PC-3 (cell line): ENCODE data around the gene CEP63. TPM values are rescaled to one million over a fixed set of nuclear protein-coding genes. Genes with fewer than 3 reads are reported as not detected.

Source experiments
- ATAC-seq: fragments of 200-7000 bp; cut with Tn5 transposase; 2 replicates; pipeline ENCODE4 v1.9.1; 2020; ENCODE audit warnings: mild to moderate bottlenecking, moderate library complexity
- BruUV-seq: library from RNA; stranded (reverse); fragments of 400-500 nt; replicated peaks from 2 replicates; lab custom pipeline; 2021; lab: Mats Ljungman, UMichigan
- CTCF ChIA-PET: fragments of 300-600 bp; sonication (Branson Sonifier 250); formaldehyde crosslinking; loops from one replicate; lab custom pipeline; 2022; ENCODE audit warnings: antibody characterized with exemption; lab: Charles Lee
- POLR2A ChIA-PET: fragments of 300-600 bp; sonication (Branson Sonifier 250); formaldehyde crosslinking; loops from one replicate; lab custom pipeline; 2022; ENCODE audit warnings: antibody characterized with exemption; ENCODE audit not compliant: unreplicated experiment; lab: Charles Lee
- DNase-seq: peaks from one replicate; pipeline ENCODE4 v3.0.0-alpha.2; 2015
- H2AFZ ChIP-seq: fragments of 300-600 bp; sonication (generic); 2 replicates; pipeline ENCODE4 v1.6.0; 2016; ENCODE audit warnings: antibody characterized with exemption, low read length
- H3F3A ChIP-seq: fragments of 300-600 bp; sonication (generic); one replicate; pipeline ENCODE4 v1.6.0; 2017; ENCODE audit warnings: antibody characterized with exemption, low read length, control low read depth, mild to moderate bottlenecking; ENCODE audit not compliant: unreplicated experiment
- H3K27ac ChIP-seq: fragments of 300-600 bp; sonication (generic); 2 replicates; pipeline ENCODE4 v1.5.1; 2016; ENCODE audit warnings: mild to moderate bottlenecking, low read length
- H3K27me3 ChIP-seq: fragments of 300-600 bp; sonication (generic); 2 replicates; pipeline ENCODE4 v1.6.1; 2016; ENCODE audit warnings: low read length, mixed read lengths
- H3K36me3 ChIP-seq: fragments of 300-600 bp; sonication (generic); 2 replicates; pipeline ENCODE4 v1.6.1; 2016; ENCODE audit warnings: low read depth, mixed run types, low read length, mixed read lengths
- H3K4me1 ChIP-seq: fragments of 300-600 bp; sonication (generic); 2 replicates; pipeline ENCODE4 v1.5.1; 2016; ENCODE audit warnings: low read length; ENCODE audit not compliant: insufficient read depth
- H3K4me2 ChIP-seq: fragments of 300-600 bp; sonication (generic); 2 replicates; pipeline ENCODE4 v1.6.0; 2016; ENCODE audit warnings: low read length
- H3K4me3 ChIP-seq: fragments of 300-600 bp; sonication (generic); 2 replicates; pipeline ENCODE4 v1.5.1; 2016; ENCODE audit warnings: mild to moderate bottlenecking, low read length, mixed read lengths
- H3K79me2 ChIP-seq: fragments of 300-600 bp; sonication (generic); 2 replicates; pipeline ENCODE4 v1.6.1; 2017; ENCODE audit warnings: low read length, mixed read lengths
- H3K9ac ChIP-seq: fragments of 300-600 bp; sonication (generic); 2 replicates; pipeline ENCODE4 v1.6.0; 2016; ENCODE audit warnings: mild to moderate bottlenecking, low read length
- H3K9me2 ChIP-seq: fragments of 300-600 bp; sonication (generic); replicated peaks from 2 replicates; pipeline ENCODE4 v1.6.1; 2016; ENCODE audit warnings: mixed run types, low read length, mixed read lengths
- H3K9me3 ChIP-seq: fragments of 300-600 bp; sonication (generic); 2 replicates; pipeline ENCODE4 v1.6.1; 2016; ENCODE audit warnings: low read length, mixed read lengths
- H4K20me1 ChIP-seq: fragments of 300-600 bp; sonication (generic); 2 replicates; pipeline ENCODE4 v1.6.1; 2016; ENCODE audit warnings: low read length, mixed read lengths
- CTCF ChIP-seq: fragments of 300-600 bp; sonication (generic); conservative IDR thresholded peaks from 2 replicates; pipeline ENCODE4 v1.5.1; 2017; ENCODE audit warnings: antibody characterized with exemption, low read depth, mild to moderate bottlenecking, low read length
- EZH2 ChIP-seq: fragments of 300-600 bp; sonication (generic); IDR thresholded peaks from one replicate; pipeline ENCODE4 v1.6.1; 2017; ENCODE audit warnings: antibody characterized with exemption, mild to moderate bottlenecking, low read length; ENCODE audit not compliant: unreplicated experiment
- EZH2phosphoT487 ChIP-seq: fragments of 300-600 bp; sonication (generic); IDR thresholded peaks from 2 replicates; pipeline ENCODE4 v1.6.1; 2018; ENCODE audit warnings: mild to moderate bottlenecking, antibody characterized with exemption, low read length, borderline replicate concordance
- intact Hi-C: fragments of 100-400 bp; cut with micrococcal nuclease; formaldehyde crosslinking; loops from 2 replicates; pipeline ENCODE4 v1.9.0; 2023
- total RNA-seq: library from RNA; depleted of rRNA; stranded (reverse); fragments of >200 nt; gene quantifications from 2 replicates; pipeline ENCODE4 v1.2.3, GENCODE V29; 2014

The CEP63 gene
- total RNA-seq, 1 experiment from 2014 or later = 15.4 TPM

GRCh38 chr3:134600206-134600605, 114.3 kb downstream of the CEP63 start:
- DNase-seq = peak; percentile 25
- POLR2A ChIA-PET = no interaction called here
- 0 out of 2 replicates have a peak overlapping the region, but pooled peaks have one; percentile 54 for H2AFZ ChIP-seq
- H3F3A ChIP-seq = no peaks in the 10 kb centered on the region
- no peaks in the 10 kb centered on the region for H4K20me1 ChIP-seq
- no peaks in the 10 kb centered on the region for H3K79me2 ChIP-seq
- peak overlapping the region; percentile 60 for H3K4me2 ChIP-seq
- no peak overlapping the region; the same call in 1 of the 2 replicates for H3K4me3 ChIP-seq
- TF ChIP-seq CTCF (no peak), EZH2 (no peak), EZH2phosphoT487 (no peak)
- no peaks in the 10 kb centered on the region for H3K36me3 ChIP-seq
- CTCF ChIA-PET = interaction anchor here (0.6 kb wide), 1 partner anchor 22 kb away, joined by 3 read pairs; no protein-coding TSS in a partner anchor
- H3K9me3 ChIP-seq = no peaks in the 10 kb centered on the region
- H3K9ac ChIP-seq = no peak overlapping the region
- intact Hi-C loops = loop anchor here (1.0 to 5.0 kb wide), 3 partner anchors 41 to 1295 kb away; no protein-coding TSS in a partner anchor
- H3K27me3 ChIP-seq = no peaks in the 10 kb centered on the region
- ATAC-seq = 0 out of 2 replicates have a peak, but pooled peaks have one; percentile 18
- H3K27ac ChIP-seq = no peak overlapping the region
- H3K9me2 ChIP-seq = no peaks in the 10 kb centered on the region
- H3K4me1 ChIP-seq = peaks cover 8% of the 10 kb centered on the region
- BruUV-seq = no TSS peak

GRCh38 chr3:134600685-134601463, 115.0 kb downstream of the CEP63 start:
- Histone ChIP-seq H3F3A (no peaks in the 10 kb centered on the region), H4K20me1 (no peaks in the 10 kb centered on the region), H3K79me2 (no peaks in the 10 kb centered on the region), H3K4me1 (peaks cover 8% of the 10 kb centered on the region), H3K9ac (no peak overlapping the region), H2AFZ (peak overlapping the region; percentile 54; the same call in 1 of the 2 replicates), H3K4me2 (peak overlapping the region; percentile 60), H3K27me3 (no peaks in the 10 kb centered on the region), H3K36me3 (no peaks in the 10 kb centered on the region), H3K9me2 (no peaks in the 10 kb centered on the region), H3K4me3 (no peak overlapping the region; the same call in 1 of the 2 replicates), H3K27ac (no peak overlapping the region), H3K9me3 (no peaks in the 10 kb centered on the region)
- intact Hi-C loops = loop anchor here (1.0 to 5.0 kb wide), 3 partner anchors 40 to 1294 kb away; no protein-coding TSS in a partner anchor
- peak; percentile 93 for TF ChIP-seq CTCF
- TF ChIP-seq EZH2phosphoT487 = no peak
- no peak for TF ChIP-seq EZH2
- no TSS peak for BruUV-seq
- ChIA-PET POLR2A (no interaction called here), CTCF (interaction anchor here (0.6 kb wide), 1 partner anchor 21 kb away, joined by 3 read pairs; no protein-coding TSS in a partner anchor)
- peak; percentile 89 for ATAC-seq
- peak; percentile 67 for DNase-seq
